OCI-M2 (cell line): ENCODE data around the gene C4orf17.
"Not testable (repeated sequence)": the region's sequence is repeated elsewhere in the genome, so short reads cannot be mapped to it uniquely, and the experiment has no call there.

Experiments
- DNase-seq: peaks from one replicate; lab custom pipeline; 2025; ENCODE audit not compliant: unreplicated experiment; lab: John Stamatoyannopoulos, UW

Gene C4orf17

GRCh38 chr4:99510721-99511120 is at the start of gene C4orf17:
TSS of gene C4orf17 (plus strand) at chr4:99511021. CDS start at chr4:99513082, 2,061 bp downstream.
- no peak for DNase-seq

- DNase-seq = no peak
These were observed 49.0 kb upstream of the C4orf17 start for GRCh38 chr4:99461623-99462401.

- no peak for DNase-seq
These were observed 47.9 kb upstream of the C4orf17 start for GRCh38 chr4:99462875-99463464.

GRCh38 chr4:99463566-99463965 is 47.3 kb upstream of the C4orf17 start:
- no peak for DNase-seq

- no peak for DNase-seq
These were observed 42.9 kb upstream of the C4orf17 start for GRCh38 chr4:99467887-99468286.

GRCh38 chr4:99468889-99469288 is 41.9 kb upstream of the C4orf17 start:
- no peak for DNase-seq

- DNase-seq = no peak
These were observed 39.5 kb upstream of the C4orf17 start for GRCh38 chr4:99471349-99471748.

GRCh38 chr4:99471896-99472295 is 38.9 kb upstream of the C4orf17 start:
- no peak for DNase-seq

- DNase-seq = no peak
These were observed 37.7 kb upstream of the C4orf17 start for GRCh38 chr4:99473131-99473530.

GRCh38 chr4:99483636-99484035 is 27.2 kb upstream of the C4orf17 start:
- no peak for DNase-seq

GRCh38 chr4:99485212-99485611 is 25.6 kb upstream of the C4orf17 start:
- DNase-seq = no peak

GRCh38 chr4:99486648-99487047 is 24.2 kb upstream of the C4orf17 start:
- not testable (repeated sequence) for DNase-seq

GRCh38 chr4:99490286-99490685 is 20.5 kb upstream of the C4orf17 start:
- no peak for DNase-seq

GRCh38 chr4:99504804-99505502 is 5.9 kb upstream of the C4orf17 start:
- DNase-seq = no peak

- no peak for DNase-seq
These were observed 4.0 kb upstream of the C4orf17 start for GRCh38 chr4:99506781-99507180.

GRCh38 chr4:99507349-99507748 is 3.5 kb upstream of the C4orf17 start:
- DNase-seq = no peak

GRCh38 chr4:99507762-99508161 is 3.1 kb upstream of the C4orf17 start:
- no peak for DNase-seq

- no peak for DNase-seq
These were observed 7.9 kb downstream of the C4orf17 start for GRCh38 chr4:99518601-99519295.

- no peak for DNase-seq
These were observed 18.4 kb downstream of the C4orf17 start for GRCh38 chr4:99529228-99529627.

GRCh38 chr4:99529956-99530355 is 19.1 kb downstream of the C4orf17 start:
- DNase-seq = no peak

- DNase-seq = not testable (repeated sequence)
These were observed 23.9 kb downstream of the C4orf17 start for GRCh38 chr4:99534699-99535098.
